ENCODE data around the gene LNX1. TPM values are rescaled to one million over a fixed set of nuclear protein-coding genes. Genes with fewer than 3 reads are reported as not detected.

The LNX1 gene
- total RNA-seq, 1 donor from 2014 or later: 0.34 TPM

GRCh38 chr4:53558065-53558801 lies 33.1 kb downstream of the LNX1 start:
- Histone ChIP-seq H3K4me2 (no peak overlapping the region), H3K27ac (no peak overlapping the region), H3F3A (ENCODE audit: low read depth) (no peaks in the 10 kb centered on the region), H4K20me1 (ENCODE audit: low read depth) (no peaks in the 10 kb centered on the region), H3K4me3 (no peak overlapping the region), H3K9me3 (ENCODE audit: low read depth) (no peaks in the 10 kb centered on the region), H3K36me3 (no peaks in the 10 kb centered on the region), H3K9ac (no peak overlapping the region), H3K4me1 (peaks cover 4% of the 10 kb centered on the region), H3K27me3 (no peaks in the 10 kb centered on the region), H2AFZ (replicated peaks) (peak overlapping the region; percentile 84), H3K79me2 (ENCODE audit: low read depth) (no peaks in the 10 kb centered on the region)
- Mint-ChIP-seq H3K36me3 (no peaks in the 10 kb centered on the region), H3K4me1 (peaks cover 17% of the 10 kb centered on the region), H3K27me3 (ENCODE audit: insufficient read depth, low read depth) (no peaks in the 10 kb centered on the region), H3K9me3 (no peaks in the 10 kb centered on the region), H3K4me3 (no peak overlapping the region), H3K27ac (peak overlapping the region; percentile 57)
- TF ChIP-seq CTCF (IDR thresholded peaks at IDR 0.05): no peak
- TF ChIP-seq EZH2 (IDR thresholded peaks at IDR 0.05): no peak
- no peak for TF ChIP-seq EZH2phosphoT487 (IDR thresholded peaks at IDR 0.05)
- peak; percentile 6 for DNase-seq (ENCODE audit: low spot score)

- H3K4me1 Mint-ChIP-seq: peaks cover 17% of the 10 kb centered on the region
- H3K79me2 ChIP-seq (ENCODE audit: low read depth): no peaks in the 10 kb centered on the region
- no peaks in the 10 kb centered on the region for H3K36me3 Mint-ChIP-seq
- H3K27me3 ChIP-seq: no peaks in the 10 kb centered on the region
- H3K4me3 ChIP-seq: no peak overlapping the region
- no peak overlapping the region for H3K9ac ChIP-seq
- H3K27me3 Mint-ChIP-seq (ENCODE audit: insufficient read depth, low read depth): no peaks in the 10 kb centered on the region
- DNase-seq (ENCODE audit: low spot score): no peak
- TF ChIP-seq EZH2 (IDR thresholded peaks at IDR 0.05) (no peak), EZH2phosphoT487 (IDR thresholded peaks at IDR 0.05) (no peak), CTCF (IDR thresholded peaks at IDR 0.05) (no peak)
- peak overlapping the region; percentile 57 for H3K27ac Mint-ChIP-seq
- no peaks in the 10 kb centered on the region for H4K20me1 ChIP-seq (ENCODE audit: low read depth)
- H2AFZ ChIP-seq (replicated peaks): peak overlapping the region; percentile 84
- no peak overlapping the region for H3K4me2 ChIP-seq
- no peak overlapping the region for H3K27ac ChIP-seq
- no peaks in the 10 kb centered on the region for H3K9me3 Mint-ChIP-seq
- no peaks in the 10 kb centered on the region for H3F3A ChIP-seq (ENCODE audit: low read depth)
- H3K36me3 ChIP-seq: no peaks in the 10 kb centered on the region
- H3K4me1 ChIP-seq: peaks cover 4% of the 10 kb centered on the region
- no peaks in the 10 kb centered on the region for H3K9me3 ChIP-seq (ENCODE audit: low read depth)
- no peak overlapping the region for H3K4me3 Mint-ChIP-seq
Measured at GRCh38 chr4:53557669-53558064, 33.6 kb downstream of the LNX1 start.

GRCh38 chr4:53556651-53557050 lies 34.6 kb downstream of the LNX1 start:
- H3K4me2 ChIP-seq: no peak overlapping the region
- TF ChIP-seq EZH2phosphoT487 (IDR thresholded peaks at IDR 0.05) (no peak), CTCF (IDR thresholded peaks at IDR 0.05) (no peak), EZH2 (IDR thresholded peaks at IDR 0.05) (no peak)
- no peak overlapping the region for H3K4me3 ChIP-seq
- H3K9ac ChIP-seq: no peak overlapping the region
- Mint-ChIP-seq H3K9me3 (peaks cover 2% of the 10 kb centered on the region), H3K27me3 (ENCODE audit: insufficient read depth, low read depth) (no peaks in the 10 kb centered on the region), H3K4me3 (no peak overlapping the region), H3K4me1 (peaks cover 17% of the 10 kb centered on the region), H3K27ac (no peak overlapping the region), H3K36me3 (no peaks in the 10 kb centered on the region)
- no peaks in the 10 kb centered on the region for H3K36me3 ChIP-seq
- DNase-seq (ENCODE audit: low spot score): no peak
- H2AFZ ChIP-seq (replicated peaks): no peak overlapping the region
- no peaks in the 10 kb centered on the region for H3F3A ChIP-seq (ENCODE audit: low read depth)
- no peaks in the 10 kb centered on the region for H4K20me1 ChIP-seq (ENCODE audit: low read depth)
- peaks cover 4% of the 10 kb centered on the region for H3K4me1 ChIP-seq
- no peak overlapping the region for H3K27ac ChIP-seq
- H3K79me2 ChIP-seq (ENCODE audit: low read depth): no peaks in the 10 kb centered on the region
- H3K9me3 ChIP-seq (ENCODE audit: low read depth): no peaks in the 10 kb centered on the region
- no peaks in the 10 kb centered on the region for H3K27me3 ChIP-seq

Data from neural progenitor cell (in vitro differentiated cells).